T-helper 2 cell treated with Interferon-gamma antibody and Interleukin-4, amounts not matched to agents 5 μg/mL and 100 μg/mL, for 36 hours (primary cell): ENCODE results near the gene RIMBP2.

Source experiments
- DNase-seq: peaks from one replicate; pipeline ENCODE4 v3.0.0; 2021; ENCODE audit warnings: low spot score
- H3K27ac Mint-ChIP-seq: one replicate; pipeline ENCODE4 v1.8.0; 2021; ENCODE audit warnings: mild to moderate bottlenecking, mixed read lengths
- H3K27me3 Mint-ChIP-seq: one replicate; pipeline ENCODE4 v1.8.0; 2021; ENCODE audit warnings: low read depth, mixed read lengths
- H3K36me3 Mint-ChIP-seq: one replicate; pipeline ENCODE4 v1.8.0; 2021; ENCODE audit warnings: low read depth, mixed read lengths
- H3K4me1 Mint-ChIP-seq: one replicate; pipeline ENCODE4 v1.8.0; 2021; ENCODE audit warnings: low read depth, mixed read lengths
- H3K4me3 Mint-ChIP-seq: one replicate; pipeline ENCODE4 v1.8.0; 2022; ENCODE audit warnings: mild to moderate bottlenecking, moderate library complexity, mixed read lengths
- H3K9me3 Mint-ChIP-seq: one replicate; pipeline ENCODE4 v1.8.0; 2021; ENCODE audit warnings: mixed read lengths

RIMBP2 gene

DNA sequence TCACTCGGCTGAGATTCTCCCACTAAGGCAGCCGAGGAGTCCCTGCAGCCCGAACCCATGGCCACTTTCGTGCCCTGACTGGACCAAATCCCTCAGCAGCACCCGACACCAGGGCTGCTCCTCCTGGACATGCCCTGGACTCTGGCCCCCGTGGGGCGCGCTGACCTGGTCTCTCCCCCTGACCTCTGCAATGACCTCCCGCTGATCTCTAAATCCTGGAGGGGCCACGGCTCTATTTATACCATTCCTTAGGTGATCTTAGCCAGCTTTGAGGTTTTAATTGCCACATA is 230.0 kb downstream of the RIMBP2 start:
- H3K9me3 Mint-ChIP-seq: no peaks in the 10 kb centered on the region
- H3K4me3 Mint-ChIP-seq: no peak overlapping the region
- H3K4me1 Mint-ChIP-seq: no peaks in the 10 kb centered on the region
- H3K27ac Mint-ChIP-seq: no peak overlapping the region
- DNase-seq: no peak
- H3K36me3 Mint-ChIP-seq: no peaks in the 10 kb centered on the region
- no peaks in the 10 kb centered on the region for H3K27me3 Mint-ChIP-seq

- Mint-ChIP-seq H3K27me3 (no peaks in the 10 kb centered on the region), H3K9me3 (no peaks in the 10 kb centered on the region)
Observed at GRCh38 chr12:130485291-130486145, 230.6 kb downstream of the RIMBP2 start.

DNA sequence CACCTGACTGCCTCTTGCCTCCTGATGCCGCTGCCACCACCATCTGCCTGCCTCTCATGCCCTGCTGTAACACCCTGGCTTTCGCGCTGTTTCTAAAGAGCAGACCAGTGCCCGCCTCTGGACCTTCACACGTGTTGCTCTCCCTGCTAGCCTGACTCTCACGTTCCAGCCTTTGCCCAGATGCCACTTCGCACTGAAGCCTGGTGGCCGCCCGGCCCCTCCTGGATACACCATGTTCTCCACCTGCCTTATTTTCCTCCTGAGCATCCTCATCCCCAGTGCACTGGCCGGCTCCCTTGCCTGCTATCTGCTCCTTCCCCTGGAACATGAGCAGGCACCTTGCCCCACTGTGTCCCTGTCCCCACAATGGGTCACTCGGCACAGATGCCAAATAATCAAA is 231.9 kb downstream of the RIMBP2 start:
- no peaks in the 10 kb centered on the region for H3K27me3 Mint-ChIP-seq
- H3K4me1 Mint-ChIP-seq: no peaks in the 10 kb centered on the region
- H3K4me3 Mint-ChIP-seq: no peak overlapping the region
- no peaks in the 10 kb centered on the region for H3K36me3 Mint-ChIP-seq
- DNase-seq: no peak
- no peaks in the 10 kb centered on the region for H3K9me3 Mint-ChIP-seq
- H3K27ac Mint-ChIP-seq: no peak overlapping the region

More at GRCh38 chr12:130485291-130486145, 230.6 kb downstream of the RIMBP2 start:
- Mint-ChIP-seq H3K27ac (no peak overlapping the region), H3K36me3 (no peaks in the 10 kb centered on the region), H3K4me3 (no peak overlapping the region), H3K4me1 (no peaks in the 10 kb centered on the region)
- no peak for DNase-seq

- H3K4me3 Mint-ChIP-seq: no peak overlapping the region
- H3K4me1 Mint-ChIP-seq: no peaks in the 10 kb centered on the region
- DNase-seq: no peak
- H3K36me3 Mint-ChIP-seq: no peaks in the 10 kb centered on the region
- no peaks in the 10 kb centered on the region for H3K27me3 Mint-ChIP-seq
- no peaks in the 10 kb centered on the region for H3K9me3 Mint-ChIP-seq
- no peak overlapping the region for H3K27ac Mint-ChIP-seq
Observed at GRCh38 chr12:130483616-130484180, 232.4 kb downstream of the RIMBP2 start.

- no peak for DNase-seq
- Mint-ChIP-seq H3K27ac (no peak overlapping the region), H3K27me3 (no peaks in the 10 kb centered on the region), H3K4me3 (no peak overlapping the region), H3K4me1 (no peaks in the 10 kb centered on the region), H3K9me3 (no peaks in the 10 kb centered on the region), H3K36me3 (no peaks in the 10 kb centered on the region)
Observed at GRCh38 chr12:130482448-130482847, 233.7 kb downstream of the RIMBP2 start.

DNA sequence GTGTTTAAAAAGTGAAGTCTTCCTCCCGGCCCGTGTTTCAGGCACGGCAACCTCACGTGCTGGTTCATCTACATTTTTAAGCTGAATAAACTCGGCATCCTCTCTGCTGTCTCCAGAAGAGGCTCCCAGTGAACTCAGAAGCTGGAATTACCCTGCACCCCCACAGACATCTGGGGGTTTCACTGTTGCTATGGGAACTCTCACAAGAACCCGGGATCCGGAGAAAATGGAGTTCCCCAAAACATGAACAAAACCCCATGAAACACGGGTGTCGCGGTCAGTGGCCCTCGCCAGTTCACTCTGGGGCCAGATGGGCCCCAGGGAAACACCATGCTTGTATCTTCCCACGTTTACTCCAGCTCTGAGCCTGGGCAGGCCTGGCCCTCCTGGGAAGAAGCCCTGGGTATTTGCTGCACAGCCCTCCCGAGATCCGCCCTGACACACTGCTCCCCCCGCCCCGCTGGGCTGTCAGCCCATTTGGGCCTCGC is 234.7 kb downstream of the RIMBP2 start:
- no peaks in the 10 kb centered on the region for H3K9me3 Mint-ChIP-seq
- H3K27ac Mint-ChIP-seq: no peak overlapping the region
- H3K4me1 Mint-ChIP-seq: no peaks in the 10 kb centered on the region
- no peaks in the 10 kb centered on the region for H3K36me3 Mint-ChIP-seq
- no peaks in the 10 kb centered on the region for H3K27me3 Mint-ChIP-seq
- no peak for DNase-seq
- H3K4me3 Mint-ChIP-seq: no peak overlapping the region

- Mint-ChIP-seq H3K4me1 (no peaks in the 10 kb centered on the region), H3K27ac (no peak overlapping the region), H3K4me3 (no peak overlapping the region), H3K36me3 (no peaks in the 10 kb centered on the region), H3K27me3 (no peaks in the 10 kb centered on the region), H3K9me3 (no peaks in the 10 kb centered on the region)
- DNase-seq: no peak
Observed at GRCh38 chr12:130480887-130481286, 235.2 kb downstream of the RIMBP2 start.

- H3K36me3 Mint-ChIP-seq: no peaks in the 10 kb centered on the region
- no peak overlapping the region for H3K27ac Mint-ChIP-seq
- no peaks in the 10 kb centered on the region for H3K9me3 Mint-ChIP-seq
- no peaks in the 10 kb centered on the region for H3K27me3 Mint-ChIP-seq
- no peak overlapping the region for H3K4me3 Mint-ChIP-seq
- no peaks in the 10 kb centered on the region for H3K4me1 Mint-ChIP-seq
- no peak for DNase-seq
Observed at GRCh38 chr12:130480231-130480630, 235.9 kb downstream of the RIMBP2 start.

GRCh38 chr12:130479401-130480125 is 236.5 kb downstream of the RIMBP2 start:
- no peaks in the 10 kb centered on the region for H3K27me3 Mint-ChIP-seq
- DNase-seq: no peak
- H3K27ac Mint-ChIP-seq: no peak overlapping the region
- H3K9me3 Mint-ChIP-seq: no peaks in the 10 kb centered on the region
- no peaks in the 10 kb centered on the region for H3K4me1 Mint-ChIP-seq
- no peak overlapping the region for H3K4me3 Mint-ChIP-seq
- H3K36me3 Mint-ChIP-seq: no peaks in the 10 kb centered on the region

GRCh38 chr12:130478786-130479185 is 237.3 kb downstream of the RIMBP2 start:
- no peak for DNase-seq
- Mint-ChIP-seq H3K36me3 (no peaks in the 10 kb centered on the region), H3K27me3 (no peaks in the 10 kb centered on the region), H3K4me1 (no peaks in the 10 kb centered on the region), H3K9me3 (no peaks in the 10 kb centered on the region), H3K27ac (no peak overlapping the region), H3K4me3 (no peak overlapping the region)

GRCh38 chr12:130477701-130478100 is 238.4 kb downstream of the RIMBP2 start:
- Mint-ChIP-seq H3K36me3 (no peaks in the 10 kb centered on the region), H3K27me3 (no peaks in the 10 kb centered on the region), H3K4me1 (no peaks in the 10 kb centered on the region), H3K4me3 (no peak overlapping the region), H3K9me3 (no peaks in the 10 kb centered on the region), H3K27ac (no peak overlapping the region)
- DNase-seq: no peak

DNA sequence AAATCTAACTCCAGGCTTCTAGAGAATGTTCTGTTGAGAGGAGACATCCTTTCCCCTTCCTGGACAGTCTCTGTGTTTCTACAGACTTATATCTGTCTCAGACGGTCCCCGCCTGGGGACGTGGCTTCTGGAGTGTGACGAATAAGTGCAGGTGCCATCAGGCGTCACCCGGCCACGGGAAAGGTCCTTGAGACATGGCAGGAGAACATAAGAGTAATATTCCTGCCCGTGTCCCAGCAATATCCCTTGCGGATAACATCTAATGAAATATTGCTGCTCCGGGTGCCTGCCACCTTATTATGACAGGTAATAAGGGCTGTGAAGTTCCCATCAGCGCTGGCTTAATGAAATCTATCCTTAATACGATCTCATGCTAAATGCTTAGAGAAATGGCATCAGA is 238.8 kb downstream of the RIMBP2 start:
- H3K9me3 Mint-ChIP-seq: no peaks in the 10 kb centered on the region
- H3K4me3 Mint-ChIP-seq: no peak overlapping the region
- DNase-seq: no peak
- H3K4me1 Mint-ChIP-seq: no peaks in the 10 kb centered on the region
- H3K27me3 Mint-ChIP-seq: no peaks in the 10 kb centered on the region
- no peaks in the 10 kb centered on the region for H3K36me3 Mint-ChIP-seq
- no peak overlapping the region for H3K27ac Mint-ChIP-seq

GRCh38 chr12:130476451-130477135 is 239.5 kb downstream of the RIMBP2 start:
- Mint-ChIP-seq H3K27me3 (no peaks in the 10 kb centered on the region), H3K36me3 (no peaks in the 10 kb centered on the region), H3K4me3 (no peak overlapping the region), H3K9me3 (no peaks in the 10 kb centered on the region), H3K4me1 (no peaks in the 10 kb centered on the region), H3K27ac (no peak overlapping the region)
- DNase-seq: no peak
